ENCODE data around the gene CIC. TPM values are rescaled to one million over a fixed set of nuclear protein-coding genes. Genes with fewer than 3 reads are reported as not detected.

CIC gene
- polyA plus RNA-seq, 1 donor (not counting 4 experiments of a cell fraction or from before 2014, with no cell fraction given), result 3.1 TPM

- Histone ChIP-seq H3K4me3 (ENCODE audit: control insufficient read depth in 2 of 3, extremely low read depth in 1 of 3, insufficient read depth in 2 of 3, low read depth in 1 of 3, low read length in 3 of 3) (peak within 1 kb of the TSS; percentile 55 to 89 (median 82)), H4K20me1 (ENCODE audit: control insufficient read depth, extremely low read depth, insufficient read depth, low read length) (no peaks in the 10 kb centered on the region), H3K36me3 (ENCODE audit: control insufficient read depth in 2 of 2, extremely low read depth in 1 of 2, insufficient read depth in 2 of 2, low read length in 2 of 2) (peaks cover 5 to 8% of the 10 kb centered on the region in 2 experiments), H3K27me3 (ENCODE audit: control insufficient read depth, extremely low read depth, insufficient read depth, low read length) (no peaks in the 10 kb centered on the region), H3K9me1 (ENCODE audit: control insufficient read depth, extremely low read depth, insufficient read depth, low read length) (no peaks in the 10 kb centered on the region), H3K27ac (ENCODE audit: control insufficient read depth, insufficient read depth, low read length) (peak within 1 kb of the TSS; percentile 31), H3K79me2 (ENCODE audit: control insufficient read depth, insufficient read depth, low read length) (no peaks in the 10 kb centered on the region), H3K9me3 (ENCODE audit: control insufficient read depth, low read depth, low read length) (no peaks in the 10 kb centered on the region), H3K4me2 (ENCODE audit: control insufficient read depth, extremely low read depth, insufficient read depth, low read depth, low read length) (peak within 1 kb of the TSS; percentile 81), H2AFZ (ENCODE audit: control insufficient read depth, low read length) (peak within 1 kb of the TSS; percentile 92), H3K9ac (ENCODE audit: control insufficient read depth, extremely low read depth, insufficient read depth, low read length) (peak within 1 kb of the TSS; percentile 71), H3K4me1 (ENCODE audit: control insufficient read depth, extremely low read depth, insufficient read depth, low read length) (peaks cover 7% of the 10 kb centered on the region)
- dilution Hi-C loops (cut with MboI; ENCODE audit: extremely low pct_ligation_motif_present, low sequenced_read_pairs), result no loop called here
- FAIRE-seq, result peak; percentile 34
- TF ChIP-seq CTCF (optimal IDR thresholded peaks at IDR 0.05 in 1 of 3, IDR thresholded peaks at IDR 0.05 in 1 of 3, conservative IDR thresholded peaks at IDR 0.05 in 1 of 3; ENCODE audit: extremely low read depth in 1 of 3, insufficient read depth in 2 of 3, low read length in 3 of 3) (no peak), EZH2 (IDR thresholded peaks at IDR 0.05; ENCODE audit: low read length) (no peak)
- no peak for DNase-seq (ENCODE audit: low read depth, low spot score)
These were observed 32.7 kb downstream of the CIC start, which contains the start of gene PRR19 for GRCh38 chr19:42301646-42302203. Gene PRR19 (plus strand): TSS chr19:42302132. CDS start chr19:42309585, 7,453 bp downstream.

DNA sequence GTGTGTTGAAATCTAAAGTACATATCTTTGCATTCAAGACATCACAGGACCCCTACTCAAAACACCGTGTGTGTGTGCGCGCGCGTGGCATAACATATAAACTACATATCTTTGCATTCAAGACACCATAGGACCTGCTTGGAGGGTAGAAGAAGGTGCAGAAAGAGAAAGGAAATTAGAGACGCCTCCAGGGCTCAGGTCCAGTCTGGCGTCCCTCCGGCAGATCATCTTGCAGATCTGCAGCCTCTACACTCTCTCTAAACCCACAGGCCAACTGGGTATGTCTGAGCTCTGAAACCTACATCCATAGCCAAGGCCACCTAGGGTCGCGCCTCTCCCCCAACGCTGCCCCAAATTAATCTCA is 34.0 kb downstream of the CIC start:
- dilution Hi-C loops (cut with MboI; ENCODE audit: extremely low pct_ligation_motif_present, low sequenced_read_pairs), result no loop called here
- Histone ChIP-seq H4K20me1 (ENCODE audit: control insufficient read depth, extremely low read depth, insufficient read depth, low read length) (no peaks in the 10 kb centered on the region), H2AFZ (ENCODE audit: control insufficient read depth, low read length) (peak overlapping the region; percentile 56), H3K27me3 (ENCODE audit: control insufficient read depth, extremely low read depth, insufficient read depth, low read length) (no peaks in the 10 kb centered on the region), H3K27ac (ENCODE audit: control insufficient read depth, insufficient read depth, low read length) (no peak overlapping the region), H3K9me3 (ENCODE audit: control insufficient read depth, low read depth, low read length) (no peaks in the 10 kb centered on the region), H3K4me1 (ENCODE audit: control insufficient read depth, extremely low read depth, insufficient read depth, low read length) (peaks cover 7% of the 10 kb centered on the region), H3K9me1 (ENCODE audit: control insufficient read depth, extremely low read depth, insufficient read depth, low read length) (no peaks in the 10 kb centered on the region), H3K79me2 (ENCODE audit: control insufficient read depth, insufficient read depth, low read length) (no peaks in the 10 kb centered on the region), H3K9ac (ENCODE audit: control insufficient read depth, extremely low read depth, insufficient read depth, low read length) (peak overlapping the region; percentile 71), H3K4me2 (ENCODE audit: control insufficient read depth, extremely low read depth, insufficient read depth, low read depth, low read length) (peak overlapping the region; percentile 70), H3K36me3 (ENCODE audit: control insufficient read depth in 2 of 2, extremely low read depth in 1 of 2, insufficient read depth in 2 of 2, low read length in 2 of 2) (peaks cover 0 to 3% of the 10 kb centered on the region in 2 experiments), H3K4me3 (ENCODE audit: control insufficient read depth in 2 of 3, extremely low read depth in 1 of 3, insufficient read depth in 2 of 3, low read depth in 1 of 3, low read length in 3 of 3) (peak overlapping the region in 2 of 3 experiments; percentile 17 to 45)
- no peak for DNase-seq (ENCODE audit: low read depth, low spot score)
- FAIRE-seq, result no peak
- TF ChIP-seq CTCF (optimal IDR thresholded peaks at IDR 0.05 in 1 of 3, IDR thresholded peaks at IDR 0.05 in 1 of 3, conservative IDR thresholded peaks at IDR 0.05 in 1 of 3; ENCODE audit: extremely low read depth in 1 of 3, insufficient read depth in 2 of 3, low read length in 3 of 3) (no peak), EZH2 (IDR thresholded peaks at IDR 0.05; ENCODE audit: low read length) (no peak)
